NCI-H69 (cell line): Measurements from ENCODE around the gene TAOK3.
A peak's percentile ranks its signal among the peaks of the same experiment; 100 is the strongest.

Source experiments
- DNase-seq: peaks from one replicate; lab custom pipeline; 2025; lab: John Stamatoyannopoulos, UW

TAOK3 gene

DNA sequence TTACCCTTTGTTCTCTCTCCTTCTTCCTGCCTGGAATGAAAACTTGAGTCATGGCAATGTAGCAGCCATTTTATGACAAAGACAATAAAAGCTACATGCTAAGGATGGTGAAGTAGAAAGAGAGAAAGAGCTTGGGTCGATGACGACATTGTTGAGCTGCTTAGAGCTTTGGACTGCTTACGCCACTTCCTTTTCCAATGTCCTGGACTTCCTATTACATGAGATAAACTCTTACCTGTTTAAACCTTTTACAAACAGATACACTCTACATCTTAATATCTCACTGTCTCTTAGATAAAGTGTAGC, 166.6 kb downstream of the TAOK3 start:
- no peak for DNase-seq

DNA sequence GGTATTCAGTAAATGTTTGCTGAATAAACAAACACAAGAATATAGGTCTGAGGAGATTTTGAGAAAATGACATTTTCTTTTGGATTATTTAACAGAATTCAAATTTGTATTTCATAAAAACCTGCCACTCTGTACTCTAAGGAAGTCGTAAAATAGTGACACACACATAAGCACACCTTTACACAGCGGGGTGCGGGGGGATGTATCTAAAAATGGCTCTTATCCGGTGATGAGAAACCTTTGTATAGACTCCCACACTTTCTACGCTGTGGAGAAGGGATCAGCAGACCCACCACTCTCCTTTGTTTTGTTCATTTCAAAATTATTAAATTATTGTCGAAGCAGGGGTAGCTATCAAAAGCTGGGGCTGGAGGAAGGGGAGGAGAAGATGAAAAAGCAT, 178.7 kb downstream of the TAOK3 start:
- DNase-seq, result peak; percentile 32

DNA sequence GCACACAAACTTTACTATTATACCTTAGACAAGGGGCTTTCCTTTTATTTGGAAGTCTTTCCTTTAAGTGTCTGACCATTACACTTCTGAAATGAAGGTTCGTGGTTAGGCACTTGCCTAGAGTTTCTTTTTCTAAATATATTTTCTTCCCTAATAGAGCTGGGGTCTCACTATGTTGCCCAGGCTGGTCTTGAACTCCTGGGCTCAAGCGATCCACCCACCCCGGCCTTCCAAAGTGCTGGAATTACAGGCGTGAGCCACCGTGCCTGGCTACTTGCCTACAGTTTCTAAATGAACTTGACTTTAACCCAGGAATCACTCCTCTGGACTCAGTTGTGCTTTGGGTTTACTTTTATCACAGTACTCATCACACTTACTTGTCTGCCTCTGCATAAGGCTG, 179.2 kb downstream of the TAOK3 start:
- no peak for DNase-seq

DNA sequence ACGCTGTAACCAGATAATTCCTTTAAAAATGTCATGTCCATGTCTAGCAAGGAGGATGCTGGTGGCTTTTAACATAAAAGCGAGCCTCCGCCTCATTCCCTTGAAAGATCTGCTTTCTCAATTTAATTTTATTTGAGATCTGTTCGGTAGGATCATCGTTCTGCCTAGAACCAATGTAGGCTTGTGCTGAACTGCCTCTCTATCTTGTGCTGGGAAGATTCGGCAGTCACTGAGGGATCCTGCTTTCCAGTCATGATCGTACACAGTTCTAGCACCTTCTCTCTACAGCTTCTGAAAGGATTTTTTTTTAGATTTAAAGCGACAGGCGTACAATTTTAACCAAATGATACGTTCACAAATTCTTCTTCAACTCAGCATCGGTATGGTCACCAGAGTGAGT, 182.4 kb downstream of the TAOK3 start:
- DNase-seq, result no peak

DNA sequence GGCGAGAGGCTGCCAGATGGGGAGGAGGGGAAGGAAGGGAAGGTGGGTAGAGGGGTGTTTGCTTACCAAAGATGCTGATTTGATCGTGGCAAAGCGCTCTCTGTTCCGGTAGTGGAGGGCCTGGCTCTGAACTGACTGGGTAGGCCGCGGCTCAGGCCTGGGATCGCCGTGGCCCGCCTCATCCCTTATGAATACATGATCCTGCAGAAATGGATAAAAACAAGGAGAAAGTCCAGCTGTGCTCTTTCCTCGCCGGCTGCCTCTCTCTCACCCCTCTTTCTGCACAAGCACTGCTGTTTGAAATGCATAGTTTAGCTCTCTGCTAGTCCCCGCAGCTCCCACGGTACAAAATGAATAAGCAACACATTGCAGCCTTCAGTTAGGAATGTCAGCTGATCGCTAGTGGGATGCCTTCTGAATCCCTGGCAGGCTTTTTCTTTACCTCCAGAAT, 182.9 kb downstream of the TAOK3 start:
- DNase-seq, result peak; percentile 66

DNA sequence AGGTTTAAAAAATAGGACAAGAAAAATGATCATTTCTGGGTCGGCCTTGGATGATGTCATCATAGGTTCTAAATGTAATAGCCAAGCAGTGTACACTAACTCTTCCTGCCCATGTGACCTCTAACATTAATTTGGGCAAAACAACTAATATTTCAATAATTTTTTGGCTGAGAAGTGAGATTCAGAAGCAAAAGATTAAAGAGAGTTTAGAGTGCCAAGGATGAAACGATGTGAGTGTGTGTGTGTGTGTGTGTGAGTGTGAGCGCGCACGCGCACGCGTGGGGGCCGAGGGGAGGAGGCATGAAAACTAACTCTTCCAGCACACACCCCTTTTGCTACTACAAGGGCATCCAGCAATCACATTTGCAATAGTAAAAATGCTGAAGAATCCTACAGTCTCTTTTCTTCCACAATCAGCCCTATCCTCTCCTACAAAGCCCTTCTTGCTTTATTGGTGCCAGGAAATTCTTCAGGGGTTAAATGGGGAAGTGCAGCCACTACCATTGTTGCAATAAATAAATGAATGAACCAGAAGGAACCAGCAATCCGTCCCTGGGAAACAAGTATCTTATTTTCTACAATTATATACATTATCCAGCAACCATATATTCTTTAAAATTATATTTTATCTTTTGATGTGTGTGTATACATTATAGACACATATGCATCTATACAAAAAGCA, 183.9 kb downstream of the TAOK3 start:
- no peak for DNase-seq

DNA sequence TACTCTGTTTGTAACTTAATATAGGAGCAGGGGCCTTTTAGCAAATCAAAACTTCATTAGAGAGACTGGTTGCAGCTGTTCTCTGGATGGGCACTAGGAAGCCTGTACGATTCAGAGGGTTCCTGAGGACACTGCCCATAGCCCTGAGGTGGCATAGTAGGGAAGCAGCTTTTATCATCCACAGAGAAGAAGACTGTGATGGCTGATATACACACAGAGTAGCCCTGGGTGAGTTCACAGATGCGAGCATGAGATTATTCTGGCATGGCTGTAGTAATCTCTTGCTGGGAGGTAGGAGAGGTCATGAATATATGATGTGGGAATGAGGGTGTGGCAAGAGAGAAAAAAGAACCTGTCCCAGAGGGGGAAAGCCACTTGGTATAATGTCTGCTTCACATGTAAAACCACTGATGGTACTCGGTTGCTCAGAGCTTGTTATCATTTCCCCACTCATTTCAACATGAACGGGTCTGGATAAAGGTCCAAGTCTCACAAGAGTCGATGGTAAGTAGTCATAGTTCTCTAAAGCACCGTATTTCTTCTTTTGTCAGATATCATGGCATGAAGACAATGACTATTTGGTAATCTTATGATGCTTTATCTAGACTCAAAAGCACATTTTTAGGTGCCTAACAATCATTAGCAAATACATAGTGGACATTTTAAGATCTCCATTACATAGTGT, 184.8 kb downstream of the TAOK3 start:
- DNase-seq, result no peak

DNA sequence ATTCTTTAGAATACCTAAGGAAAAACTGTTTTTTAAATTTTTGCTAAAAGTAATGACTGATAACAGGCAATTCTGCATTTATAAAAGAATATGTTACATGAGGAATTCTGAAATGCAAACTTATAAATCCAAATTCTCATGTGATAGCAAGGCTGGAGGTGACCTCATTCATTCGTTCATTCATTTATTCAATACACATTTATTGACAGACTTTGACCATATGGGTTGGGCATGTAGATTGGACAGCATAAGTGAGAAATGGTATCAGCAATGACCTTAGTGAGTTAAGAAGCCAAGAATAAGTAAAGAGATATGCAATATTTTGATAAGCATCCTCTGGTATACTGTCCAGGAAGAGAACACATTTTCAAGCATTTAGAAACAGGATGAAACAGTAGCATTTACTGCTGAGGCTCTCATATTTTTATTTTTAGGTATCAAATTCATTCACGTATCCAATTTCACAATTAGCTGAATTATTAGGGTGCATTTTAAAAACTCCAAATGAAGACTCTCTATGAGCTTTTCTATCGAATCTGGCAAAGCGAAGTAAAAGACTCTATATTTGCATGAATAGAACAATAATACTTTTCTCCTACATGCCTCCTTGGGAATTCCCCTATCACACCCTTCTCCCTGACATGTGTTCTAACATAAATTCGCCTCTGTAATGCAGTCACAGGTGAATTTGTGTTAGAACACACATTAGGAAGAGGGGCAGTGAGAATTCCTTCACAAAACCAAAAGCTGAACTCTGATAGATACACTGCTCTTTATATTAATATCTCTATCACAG, 186.9 kb downstream of the TAOK3 start:
- DNase-seq, result no peak

DNA sequence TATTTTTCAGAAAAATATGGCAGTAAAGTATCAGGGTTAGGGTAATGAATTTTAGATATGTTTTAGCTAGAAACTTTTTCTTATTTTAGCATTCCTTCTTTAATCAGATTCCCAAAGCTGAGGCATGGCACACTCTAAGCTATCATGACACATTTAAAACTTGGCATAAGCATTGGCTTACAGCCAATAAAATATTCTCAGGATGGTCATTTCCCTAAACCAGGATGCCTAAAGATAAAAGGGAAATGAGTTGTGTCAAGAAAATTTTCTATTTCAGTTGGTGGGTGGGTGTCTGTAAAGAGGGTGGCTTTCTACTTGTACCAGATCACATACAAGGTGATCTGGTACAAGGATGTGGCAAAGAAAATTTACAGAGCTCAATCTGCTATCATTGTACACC, 189.0 kb downstream of the TAOK3 start:
- no peak for DNase-seq

DNA sequence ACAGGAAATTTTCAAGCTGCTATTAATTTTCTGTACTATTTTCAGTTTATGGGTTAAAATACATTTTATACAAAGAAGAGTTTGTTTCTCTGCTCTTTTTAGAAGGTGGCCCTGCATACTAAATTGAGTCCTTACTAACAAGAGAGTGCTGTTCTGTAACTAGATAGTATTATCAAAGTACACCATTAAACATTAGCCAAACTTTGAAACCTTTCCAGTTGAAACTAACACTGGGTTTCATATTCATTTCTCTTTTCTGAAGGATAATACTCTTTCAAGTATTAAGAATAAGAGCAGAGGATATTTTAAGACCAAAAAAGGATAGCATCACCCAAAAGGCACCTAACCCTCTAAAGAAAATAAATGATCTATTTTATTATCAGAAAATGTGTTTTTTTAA, 189.6 kb downstream of the TAOK3 start:
- no peak for DNase-seq

DNA sequence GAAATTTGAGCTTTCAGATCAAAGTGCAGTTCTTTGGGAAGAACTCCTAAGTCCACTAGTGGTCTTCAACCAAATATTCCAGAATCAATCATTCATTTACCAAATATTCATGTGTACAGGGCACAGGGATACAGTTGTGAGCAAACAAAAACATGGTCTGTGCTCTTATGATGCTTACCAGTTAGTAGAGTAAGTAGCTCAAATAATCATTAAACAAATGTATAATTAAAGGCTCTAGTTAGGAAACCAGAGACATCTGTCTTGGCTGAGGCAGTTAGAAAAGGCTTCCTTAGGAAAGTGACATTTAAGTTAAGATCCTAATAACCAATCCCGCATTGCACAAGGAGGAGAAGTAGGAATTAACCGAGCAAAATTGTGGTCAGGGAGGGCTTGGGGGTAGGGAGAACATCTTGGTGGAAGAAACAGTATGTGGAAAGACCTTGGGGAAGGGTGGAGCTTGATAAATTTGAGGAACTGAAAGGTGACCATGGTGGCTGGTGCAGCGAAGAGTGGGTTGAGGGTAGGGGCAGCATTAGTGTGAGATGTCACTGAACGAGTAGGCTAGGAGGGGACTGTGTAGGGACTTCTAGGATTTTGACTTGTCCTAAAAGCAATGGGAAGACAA, 196.8 kb downstream of the TAOK3 start:
- DNase-seq, result no peak

DNA sequence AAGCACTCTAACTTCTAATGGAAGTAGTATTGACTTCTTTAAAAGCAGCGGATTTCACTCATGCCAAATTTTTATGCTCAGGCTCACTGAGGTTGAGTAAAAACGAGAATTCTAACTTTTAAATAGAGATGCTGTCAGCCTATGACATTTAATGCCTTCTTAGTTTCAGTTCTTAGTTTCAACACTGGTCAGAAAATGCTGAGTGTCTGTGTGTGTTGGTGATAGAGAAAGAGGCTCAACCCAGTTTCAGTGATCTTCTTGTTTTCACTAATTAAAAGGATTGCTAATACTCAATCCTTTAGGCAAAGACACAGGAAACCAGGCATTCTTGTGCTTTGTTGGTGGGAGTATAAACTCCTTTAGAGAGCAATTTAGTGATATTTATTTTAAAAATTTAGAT, 205.8 kb downstream of the TAOK3 start:
- DNase-seq, result no peak

DNA sequence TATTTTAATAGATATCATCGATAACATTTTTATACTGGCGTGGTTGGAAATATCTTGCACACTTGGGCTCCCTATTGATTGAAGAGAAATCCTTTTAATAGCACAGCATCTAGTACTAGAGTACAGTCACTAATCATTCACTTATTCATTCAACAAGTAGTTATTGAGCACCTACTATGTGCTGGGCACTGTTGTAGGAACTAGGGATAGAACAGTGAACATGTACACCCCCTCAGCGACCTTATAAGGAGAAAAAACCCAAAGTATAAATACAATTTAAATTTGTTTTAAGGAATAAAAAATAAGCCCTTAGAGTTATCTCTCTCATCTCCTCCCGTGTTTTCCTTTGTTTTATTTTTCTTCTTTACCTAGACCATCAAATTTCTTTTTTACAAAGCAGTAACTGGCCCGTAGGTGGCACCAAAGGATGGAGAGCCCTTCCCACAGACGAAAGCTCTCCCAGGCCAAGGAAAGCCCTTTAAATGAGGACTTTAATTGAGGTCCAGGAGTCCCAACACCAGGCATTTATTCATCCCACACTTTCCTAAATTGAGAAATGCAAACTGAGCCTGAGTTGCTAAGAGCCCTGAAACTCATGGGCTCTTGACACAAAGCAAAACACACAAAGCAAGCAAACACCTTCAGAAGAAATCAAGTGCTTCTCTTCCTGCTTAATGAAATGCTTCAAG, 207.8 kb downstream of the TAOK3 start:
- DNase-seq, result peak; percentile 39

DNA sequence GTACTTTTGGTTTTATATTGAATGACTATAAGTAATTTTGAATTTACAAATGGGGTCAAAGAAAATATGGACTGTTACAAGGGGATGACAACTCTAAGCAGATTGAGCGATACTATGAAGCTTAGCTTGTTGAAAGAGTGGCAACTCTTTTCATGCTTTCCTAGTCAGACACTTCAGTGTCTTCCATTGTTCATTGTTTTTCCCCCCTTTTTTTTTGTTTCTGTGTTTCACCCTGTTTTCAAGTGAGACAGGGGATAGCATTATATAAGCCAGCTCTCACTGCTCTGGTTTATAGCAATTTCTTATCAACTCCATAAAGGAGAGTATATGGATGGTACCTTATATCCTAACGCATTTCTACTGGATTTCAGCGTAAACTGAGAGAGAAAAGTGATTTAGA, 212.2 kb downstream of the TAOK3 start:
- no peak for DNase-seq

DNA sequence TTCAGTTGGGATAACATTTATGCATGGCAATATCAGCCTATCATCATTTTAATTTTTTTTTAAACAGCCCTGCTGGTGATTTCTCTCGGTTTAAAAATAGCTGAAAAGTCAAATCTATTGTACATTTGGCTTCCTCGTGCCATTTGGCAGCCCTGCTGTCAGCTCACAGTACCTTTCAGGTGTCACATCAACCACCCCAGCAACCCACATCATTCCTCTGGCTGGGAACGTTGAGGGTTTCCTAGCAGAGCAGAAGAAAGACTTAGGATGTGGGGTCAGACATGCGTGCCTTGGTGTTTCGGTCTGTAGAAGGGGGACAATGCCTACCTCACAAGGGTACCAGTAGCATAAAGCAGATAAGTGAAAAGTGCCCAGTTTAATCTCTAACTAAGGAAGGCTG, 221.0 kb downstream of the TAOK3 start:
- DNase-seq, result no peak

DNA sequence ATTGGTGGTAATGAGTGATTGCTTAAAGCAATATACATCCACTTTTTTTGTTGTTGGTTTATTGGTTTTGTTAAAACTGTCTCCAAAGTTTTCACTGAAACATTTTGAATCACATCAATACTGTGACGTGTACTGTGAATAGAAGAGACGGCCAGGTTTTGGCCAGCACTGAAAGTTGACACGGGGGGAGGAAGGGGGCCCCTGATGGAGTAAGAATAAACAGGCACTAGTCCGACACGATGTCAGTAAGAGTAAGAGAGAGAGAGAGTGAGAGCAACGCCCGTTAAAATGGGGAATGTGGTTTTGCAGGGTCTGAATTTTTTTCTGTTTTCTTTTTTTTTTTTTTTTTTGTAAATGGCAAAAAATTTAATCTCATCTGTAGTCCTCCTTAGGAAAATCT, 222.1 kb downstream of the TAOK3 start:
- DNase-seq, result no peak

DNA sequence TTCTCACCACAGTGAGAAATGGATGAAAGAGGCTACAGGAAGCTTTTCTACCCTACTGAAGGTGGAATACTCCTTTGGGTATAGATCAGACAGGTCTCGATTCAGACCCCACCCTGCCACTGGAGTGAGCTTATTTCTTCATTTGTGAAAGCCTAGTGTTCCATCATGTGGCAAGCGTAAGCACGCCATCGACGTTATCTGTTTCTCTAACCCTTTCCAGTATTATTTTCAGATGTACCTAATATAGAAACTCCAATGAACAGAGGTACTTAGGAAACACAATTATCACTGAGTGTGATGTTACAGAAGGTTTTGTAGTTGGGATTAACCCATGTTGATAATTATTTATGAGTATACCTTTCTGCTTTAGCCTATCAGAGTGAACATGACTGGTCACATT, 224.4 kb downstream of the TAOK3 start:
- DNase-seq, result no peak

DNA sequence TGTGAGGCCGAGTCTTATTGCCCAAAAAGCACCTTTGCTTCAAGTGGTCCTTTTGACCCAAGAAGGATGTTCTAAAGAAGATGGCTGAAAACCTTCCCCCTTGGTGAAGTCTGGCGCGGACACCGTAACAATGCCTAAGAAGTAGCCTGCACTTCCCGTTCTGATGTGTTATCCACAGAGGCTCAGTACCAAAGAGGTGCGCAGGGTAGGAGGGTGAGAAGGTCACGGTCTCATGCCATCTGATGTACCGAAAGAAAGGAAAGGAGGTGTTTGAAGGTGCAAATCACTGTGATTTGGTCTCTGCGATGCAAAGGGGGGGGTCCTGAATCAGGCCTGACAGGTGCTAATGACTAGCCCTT, 226.9 kb downstream of the TAOK3 start:
- no peak for DNase-seq

DNA sequence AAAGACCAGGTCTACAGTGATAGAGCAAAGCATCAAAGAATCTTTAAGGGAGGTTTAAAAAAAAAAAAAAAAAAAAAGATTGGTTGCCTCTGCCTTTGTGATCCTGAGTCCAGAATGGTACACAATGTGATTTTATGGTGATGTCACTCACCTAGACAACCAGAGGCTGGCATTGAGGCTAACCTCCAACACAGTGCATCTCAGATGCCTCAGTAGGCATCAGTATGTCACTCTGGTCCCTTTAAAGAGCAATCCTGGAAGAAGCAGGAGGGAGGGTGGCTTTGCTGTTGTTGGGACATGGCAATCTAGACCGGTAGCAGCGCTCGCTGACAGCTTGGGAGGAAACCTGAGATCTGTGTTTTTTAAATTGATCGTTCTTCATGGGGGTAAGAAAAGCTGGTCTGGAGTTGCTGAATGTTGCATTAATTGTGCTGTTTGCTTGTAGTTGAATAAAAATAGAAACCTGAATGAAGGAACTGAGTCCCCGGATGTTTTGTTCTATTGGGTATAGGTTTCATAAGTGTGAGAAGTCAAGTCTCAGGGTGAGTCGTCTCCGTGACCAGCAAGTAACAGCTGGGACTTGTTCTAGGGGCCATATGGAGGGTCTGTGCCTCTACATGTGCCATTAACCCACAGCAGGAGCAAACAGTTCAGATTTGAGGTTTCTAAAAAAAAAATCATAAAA, 227.5 kb downstream of the TAOK3 start:
- DNase-seq, result no peak

DNA sequence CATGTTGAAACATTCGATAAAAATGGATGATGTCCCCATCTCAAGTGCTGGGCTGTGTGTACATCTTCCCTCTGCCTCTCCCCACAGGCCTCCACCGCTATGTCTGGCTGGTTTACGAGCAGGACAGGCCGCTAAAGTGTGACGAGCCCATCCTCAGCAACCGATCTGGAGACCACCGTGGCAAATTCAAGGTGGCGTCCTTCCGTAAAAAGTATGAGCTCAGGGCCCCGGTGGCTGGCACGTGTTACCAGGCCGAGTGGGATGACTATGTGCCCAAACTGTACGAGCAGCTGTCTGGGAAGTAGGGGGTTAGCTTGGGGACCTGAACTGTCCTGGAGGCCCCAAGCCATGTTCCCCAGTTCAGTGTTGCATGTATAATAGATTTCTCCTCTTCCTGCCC, 228.2 kb downstream of the TAOK3 start:
- no peak for DNase-seq

DNA sequence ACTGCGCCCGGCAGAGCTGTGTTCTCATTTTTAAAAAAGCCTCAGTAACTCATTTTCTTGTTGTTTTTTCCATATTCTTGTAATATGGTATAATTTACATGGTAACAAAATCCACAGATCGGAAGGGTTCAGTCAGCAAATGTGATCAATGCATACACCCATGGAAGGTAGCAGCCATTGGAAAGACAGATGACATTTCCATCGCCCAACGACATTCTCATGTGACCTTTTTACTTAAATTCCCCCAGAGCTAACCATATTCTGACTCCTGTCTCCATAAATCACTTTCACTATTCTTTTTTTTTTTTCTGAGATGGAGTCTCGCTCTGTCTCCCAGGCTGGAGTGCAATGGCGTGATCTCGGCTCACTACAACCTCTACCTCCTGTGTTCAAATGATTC, 231.9 kb downstream of the TAOK3 start:
- no peak for DNase-seq

DNA sequence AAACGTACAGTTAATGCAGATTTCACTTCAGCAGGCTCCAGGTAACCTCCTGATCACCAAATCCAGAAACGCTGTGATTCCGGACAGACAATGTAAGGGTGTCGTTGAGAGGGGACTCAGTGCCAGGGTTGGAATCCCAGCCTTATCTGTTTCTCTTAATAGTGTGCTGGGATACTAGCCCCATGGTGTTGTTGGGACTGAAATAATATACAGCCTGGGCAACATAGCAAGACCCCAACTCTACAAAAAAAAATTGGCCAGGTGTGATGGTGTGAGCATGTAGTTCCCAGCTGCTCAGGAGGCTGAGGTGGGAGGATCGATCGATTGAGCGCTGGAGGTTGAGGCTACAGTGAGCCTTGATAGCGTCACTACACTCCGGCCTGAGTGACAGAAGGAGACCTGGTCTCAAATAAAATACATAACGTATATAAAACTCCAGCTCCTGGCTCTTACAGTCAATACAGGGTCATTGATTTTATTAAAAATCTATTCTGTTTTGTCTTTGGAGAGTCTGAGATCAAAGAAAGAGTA, 235.5 kb downstream of the TAOK3 start:
- no peak for DNase-seq
